ENCODE results near the gene SUN2.

Gene SUN2

DNA sequence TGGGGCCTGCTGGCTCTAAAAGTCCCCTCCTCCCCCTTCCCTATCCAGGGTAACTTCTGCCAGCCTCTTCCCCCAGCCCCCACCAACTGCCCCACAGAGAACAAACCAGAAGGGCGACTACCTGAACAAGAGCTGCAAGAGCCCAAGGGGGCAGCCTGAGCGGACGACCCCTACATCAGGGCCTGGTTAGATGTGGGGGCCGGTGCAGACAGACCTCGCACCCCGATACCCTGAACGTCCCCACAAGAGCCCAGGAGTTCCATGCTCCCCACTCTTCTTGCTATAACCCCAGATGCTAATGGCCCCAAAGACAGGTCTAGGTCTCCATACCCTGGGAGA, 20.7 kb downstream of the SUN2 start:
- no peak for DNase-seq (ENCODE audit: low read depth)

DNA sequence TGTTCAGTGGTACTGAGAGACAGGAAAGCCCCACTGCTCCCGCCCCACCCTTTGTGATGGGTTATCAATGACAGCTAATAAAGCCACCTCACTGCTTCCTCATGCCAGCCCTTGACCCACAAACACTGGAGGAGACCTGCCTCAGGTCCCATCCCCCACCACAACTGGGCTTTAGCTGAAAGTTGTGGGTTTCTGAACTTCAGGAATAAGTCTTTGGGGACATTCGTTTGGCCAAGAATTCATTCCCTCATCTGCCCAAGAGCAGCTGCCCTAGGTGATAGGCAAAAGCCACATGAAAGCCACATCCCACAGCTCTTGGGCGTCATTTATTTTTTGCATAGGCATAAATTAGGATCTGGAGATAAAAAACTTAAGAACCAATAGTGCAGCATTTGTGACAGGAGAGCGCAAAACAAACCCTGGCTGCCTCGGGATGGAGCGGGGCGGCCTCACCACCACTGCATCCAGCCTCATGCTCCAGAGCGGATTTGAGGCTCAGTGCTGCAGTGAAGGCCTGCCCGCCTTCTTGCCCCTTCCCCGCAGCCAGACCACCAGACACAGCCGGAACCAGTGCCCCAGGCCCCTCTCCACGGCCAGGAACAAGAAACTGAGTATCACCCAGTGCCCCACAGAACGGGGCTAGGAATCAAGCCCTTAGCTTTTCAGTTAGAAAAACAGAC, 21.2 kb downstream of the SUN2 start:
- no peak for DNase-seq (ENCODE audit: low read depth)

GRCh38 chr22:38733724-38734381, 21.9 kb downstream of the SUN2 start:
- DNase-seq (ENCODE audit: low read depth), result no peak

DNA sequence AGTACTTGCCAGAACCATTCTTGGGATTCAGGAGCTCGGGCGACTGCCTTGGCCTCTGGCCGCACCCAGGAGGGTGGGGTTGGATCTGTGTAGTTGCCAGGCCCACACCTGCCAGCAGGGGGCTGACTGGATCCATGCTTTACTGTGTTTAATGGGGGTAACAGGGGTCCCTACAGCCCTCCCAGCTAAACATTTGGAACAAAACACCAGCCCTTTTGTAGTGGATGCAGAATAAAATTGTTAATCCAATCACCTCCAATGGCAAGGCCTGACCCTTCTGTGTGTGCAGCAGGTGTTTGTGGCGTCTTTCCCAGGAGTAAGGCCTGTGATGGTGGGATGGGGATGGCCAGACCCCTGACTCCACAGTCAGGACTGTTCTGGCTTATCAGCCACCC, 22.5 kb downstream of the SUN2 start:
- peak; percentile 29 for DNase-seq (ENCODE audit: low read depth)

- no peak for DNase-seq (ENCODE audit: low read depth)
These were observed 23.5 kb downstream of the SUN2 start for GRCh38 chr22:38732251-38732815.

DNA sequence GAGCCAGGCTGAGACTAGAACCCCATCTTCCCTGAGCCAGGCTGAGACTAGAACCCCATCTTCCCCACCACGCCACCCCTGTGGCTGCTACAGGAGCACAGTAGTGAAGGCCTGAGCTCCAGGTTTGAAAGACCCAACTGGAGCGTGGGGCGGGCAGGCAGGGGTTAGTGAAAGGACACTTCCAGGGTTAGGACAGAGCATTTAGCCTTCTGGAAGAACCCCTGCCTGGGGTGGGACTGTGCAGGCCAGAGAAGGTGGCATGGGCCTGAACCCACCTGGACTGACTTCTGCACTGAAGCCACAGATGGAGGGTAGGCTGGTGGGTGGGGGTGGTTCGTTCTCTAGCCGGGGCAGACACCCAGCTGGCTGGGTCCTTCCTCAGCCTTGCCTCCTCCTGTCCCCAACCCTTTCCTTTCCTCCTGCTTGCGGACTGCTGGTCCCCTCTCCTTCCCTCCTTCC, 24.1 kb downstream of the SUN2 start:
- DNase-seq (ENCODE audit: low read depth), result no peak

DNA sequence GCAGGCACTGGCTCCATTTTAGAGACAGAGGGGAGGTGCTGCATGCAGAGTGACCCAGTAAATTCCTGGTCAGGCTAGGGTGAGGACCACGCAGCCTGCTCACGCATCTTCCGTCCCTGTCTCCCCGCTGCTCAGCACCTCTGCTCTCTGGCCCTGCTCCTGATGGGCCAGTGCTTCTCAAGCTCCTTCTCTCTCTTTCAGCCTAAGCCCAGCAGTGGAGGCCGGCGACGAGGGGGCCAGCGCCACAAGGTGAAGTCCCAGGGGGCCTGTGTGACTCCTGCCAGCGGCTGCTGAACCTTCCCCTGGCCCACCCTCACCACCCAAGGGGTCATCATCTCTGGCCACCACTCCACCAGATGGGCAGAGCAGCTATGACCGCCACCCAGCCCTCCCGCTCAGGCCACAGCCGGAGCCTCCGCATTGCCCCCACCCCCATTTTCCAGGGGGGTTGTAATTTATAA, 25.4 kb downstream of the SUN2 start:
- no peak for DNase-seq (ENCODE audit: low read depth)

GRCh38 chr22:38729946-38730345, 25.9 kb downstream of the SUN2 start:
- DNase-seq (ENCODE audit: low read depth), result no peak

DNA sequence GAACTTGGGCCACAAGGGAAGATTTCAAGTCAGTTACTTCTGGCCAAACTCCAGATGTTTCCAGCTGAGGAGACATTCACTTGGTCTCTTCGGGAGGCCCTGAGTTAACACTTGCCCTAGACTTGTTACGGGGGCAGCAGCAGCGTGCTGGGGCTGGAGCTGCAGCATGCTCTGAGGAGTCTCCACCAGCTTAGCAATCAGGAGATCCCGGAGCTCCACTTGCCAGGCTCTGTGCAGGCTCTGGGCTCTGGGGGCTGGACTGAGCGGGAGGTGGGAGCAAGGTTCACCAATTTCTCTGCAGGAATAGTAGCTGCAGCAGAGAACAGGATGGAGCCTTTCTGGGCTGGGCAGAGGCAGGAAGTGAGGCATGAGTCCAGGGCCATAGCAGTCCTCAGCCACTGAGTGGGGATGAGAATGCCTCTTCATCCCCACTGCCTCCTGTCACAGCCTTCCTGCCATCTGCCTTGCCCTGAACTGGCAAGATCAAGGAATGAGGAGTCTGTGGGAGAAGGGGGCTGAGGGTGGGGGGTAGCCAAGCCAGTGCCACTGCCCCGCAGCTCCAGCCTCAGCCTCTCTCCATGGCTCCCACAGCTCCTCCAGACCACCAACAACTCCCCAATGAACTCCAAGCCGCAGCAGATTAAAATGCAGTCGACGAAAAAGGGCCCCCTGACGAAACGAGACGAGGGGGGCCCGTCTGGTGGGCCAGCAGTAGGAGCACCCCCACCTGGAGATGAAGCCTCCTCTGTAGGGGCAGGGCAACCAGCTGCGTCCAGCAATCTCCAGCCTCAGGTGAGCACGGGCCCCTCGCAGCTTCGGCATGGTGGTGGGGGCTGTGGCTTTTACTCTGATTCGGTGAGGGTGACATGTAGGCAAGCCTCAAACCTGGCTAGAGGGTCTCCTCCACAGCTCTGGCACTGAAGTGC, 26.7 kb downstream of the SUN2 start:
- DNase-seq (ENCODE audit: low read depth), result no peak

GRCh38 chr22:38727530-38728451, 28.0 kb downstream of the SUN2 start:
- no peak for DNase-seq (ENCODE audit: low read depth)

- DNase-seq (ENCODE audit: low read depth), result no peak
These were observed 28.7 kb downstream of the SUN2 start for GRCh38 chr22:38727123-38727522.

DNA sequence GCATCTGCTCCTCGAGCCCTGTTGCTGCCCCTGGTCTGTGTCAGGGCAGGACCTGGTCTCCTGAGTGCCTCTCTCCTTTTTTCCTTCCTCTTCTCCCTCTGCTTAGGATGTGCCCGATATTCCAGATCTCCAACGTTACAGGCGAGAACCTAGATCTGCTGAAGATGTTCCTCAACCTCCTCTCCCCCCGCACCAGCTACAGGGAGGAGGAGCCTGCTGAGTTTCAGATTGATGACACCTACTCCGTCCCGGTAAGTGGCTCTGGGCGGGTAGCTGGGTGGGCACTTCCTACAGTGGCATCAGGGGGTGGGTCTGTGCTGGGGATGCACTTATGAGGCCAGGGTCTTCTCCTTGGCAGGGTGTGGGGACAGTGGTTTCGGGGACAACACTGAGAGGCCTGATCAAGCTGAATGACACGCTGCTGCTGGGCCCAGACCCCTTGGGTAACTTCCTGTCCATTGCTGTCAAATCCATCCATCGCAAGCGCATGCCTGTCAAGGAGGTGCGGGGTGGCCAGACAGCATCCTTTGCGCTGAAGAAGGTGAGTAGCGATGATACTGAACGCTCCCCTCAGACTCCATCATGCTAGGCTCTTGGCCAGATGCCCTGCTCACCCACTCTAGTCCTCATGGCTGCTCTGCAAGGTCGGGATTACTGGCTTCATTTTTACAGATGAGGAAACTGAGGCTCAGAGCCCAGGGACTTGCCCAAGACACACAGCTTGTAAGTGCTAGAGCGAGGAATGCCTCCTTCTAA, 29.7 kb downstream of the SUN2 start:
- DNase-seq (ENCODE audit: low read depth), result no peak

DNA sequence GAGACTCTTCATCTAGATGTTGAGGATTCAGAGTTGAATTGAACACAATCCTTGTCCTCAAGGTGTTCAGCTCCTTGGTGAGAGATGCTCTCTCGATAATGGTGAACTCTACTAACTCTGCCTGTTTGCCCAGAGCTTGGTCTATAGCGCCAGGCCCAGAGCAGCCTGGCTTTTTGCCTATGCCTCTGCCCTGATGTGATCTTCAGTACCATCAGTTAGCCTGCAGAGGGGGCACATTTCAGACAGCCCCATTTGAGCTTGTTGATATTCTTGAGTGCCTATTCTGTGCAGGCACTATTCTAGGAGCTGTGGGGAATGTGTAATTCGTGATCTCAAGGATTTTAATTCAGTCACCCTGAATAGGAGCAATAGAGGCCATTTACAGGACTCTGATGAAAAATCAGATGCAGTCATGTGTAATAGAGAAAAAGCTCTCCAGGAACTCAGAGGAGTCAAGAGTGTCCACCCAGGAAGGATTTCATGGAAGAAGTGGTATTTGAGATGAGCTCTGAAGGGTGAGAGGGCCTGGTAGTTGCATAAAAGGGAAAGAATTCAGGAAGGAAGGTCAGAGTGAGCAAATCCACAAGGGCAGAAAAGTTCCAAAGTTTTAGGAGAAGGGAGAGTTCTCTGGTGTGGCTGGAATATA, 30.7 kb downstream of the SUN2 start:
- DNase-seq (ENCODE audit: low read depth), result no peak

DNA sequence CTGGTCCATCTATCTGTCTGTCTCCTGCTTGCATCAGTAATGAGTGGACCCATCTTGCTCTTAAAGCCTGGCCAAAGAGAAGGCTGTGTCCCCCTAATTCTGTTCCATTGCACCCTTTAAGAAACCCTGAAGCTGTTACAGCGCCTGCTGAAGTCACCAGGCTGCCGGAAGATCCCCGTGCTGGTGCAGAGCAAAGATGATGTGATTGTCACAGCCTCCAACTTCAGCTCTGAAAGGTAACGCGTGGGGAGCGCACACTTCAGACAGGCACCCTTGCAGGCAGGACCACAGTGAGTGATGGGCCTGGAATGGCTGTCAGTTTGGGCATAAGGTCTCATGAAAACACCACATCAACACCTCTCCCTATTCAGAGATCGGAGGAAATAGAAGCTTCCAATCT, 31.6 kb downstream of the SUN2 start:
- DNase-seq (ENCODE audit: low read depth), result no peak

DNA sequence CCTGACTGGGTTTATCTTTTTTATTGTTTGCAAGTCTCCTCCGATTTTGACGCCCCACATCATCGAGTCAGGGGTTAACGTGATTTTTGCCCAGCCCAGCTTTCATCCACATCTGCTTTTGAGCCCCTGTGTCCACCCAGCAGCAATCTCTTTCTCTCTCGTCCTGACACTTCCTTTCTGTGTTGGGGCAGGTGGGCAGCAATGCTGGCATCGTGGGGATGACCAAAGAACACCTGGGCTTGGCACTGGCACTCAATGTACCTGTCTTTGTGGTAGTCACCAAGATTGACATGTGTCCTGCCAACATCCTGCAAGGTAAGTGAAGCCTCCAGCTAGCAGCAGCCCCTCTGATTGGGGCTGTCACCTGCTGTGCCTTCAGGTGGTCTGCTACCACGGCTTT, 34.2 kb downstream of the SUN2 start:
- DNase-seq (ENCODE audit: low read depth), result no peak

DNA sequence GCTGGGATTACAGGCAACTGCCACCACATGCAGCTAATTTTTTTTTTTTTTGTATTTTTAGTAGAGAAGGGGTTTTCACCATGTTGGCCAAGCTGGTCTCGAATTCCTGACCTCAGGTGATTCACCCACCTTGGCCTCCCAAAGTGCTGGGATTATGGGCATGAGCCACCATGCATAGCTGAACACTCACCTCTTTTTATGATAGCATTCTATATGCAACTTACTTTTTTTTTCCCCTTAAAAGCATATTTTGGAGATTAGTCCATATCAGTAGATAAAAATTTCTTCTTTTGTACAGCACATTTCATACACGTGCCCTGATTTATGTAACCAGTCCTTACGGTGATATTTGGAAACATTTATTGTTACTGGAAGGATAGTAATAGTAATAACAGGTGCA, 35.4 kb downstream of the SUN2 start:
- no peak for DNase-seq (ENCODE audit: low read depth)

DNA sequence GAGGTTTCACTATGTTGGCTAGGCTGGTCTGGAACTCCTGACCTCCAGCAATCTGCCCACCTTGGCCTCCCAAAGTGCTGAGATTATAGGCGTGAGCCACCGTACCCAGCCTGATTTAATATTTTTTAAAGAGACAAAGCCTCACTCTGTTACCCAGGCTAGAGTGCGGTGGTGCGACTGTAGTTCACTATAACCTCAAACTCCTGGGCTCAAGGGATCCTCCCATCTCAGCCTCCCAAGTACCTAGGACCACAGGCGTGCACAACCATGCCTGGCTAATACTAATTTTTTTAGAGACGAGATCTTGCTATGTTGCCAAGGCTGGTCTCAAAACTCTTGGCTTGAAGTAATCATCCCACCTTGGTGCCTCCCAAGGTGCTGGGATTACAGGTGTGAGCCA, 36.6 kb downstream of the SUN2 start:
- no peak for DNase-seq (ENCODE audit: low read depth)

DNA sequence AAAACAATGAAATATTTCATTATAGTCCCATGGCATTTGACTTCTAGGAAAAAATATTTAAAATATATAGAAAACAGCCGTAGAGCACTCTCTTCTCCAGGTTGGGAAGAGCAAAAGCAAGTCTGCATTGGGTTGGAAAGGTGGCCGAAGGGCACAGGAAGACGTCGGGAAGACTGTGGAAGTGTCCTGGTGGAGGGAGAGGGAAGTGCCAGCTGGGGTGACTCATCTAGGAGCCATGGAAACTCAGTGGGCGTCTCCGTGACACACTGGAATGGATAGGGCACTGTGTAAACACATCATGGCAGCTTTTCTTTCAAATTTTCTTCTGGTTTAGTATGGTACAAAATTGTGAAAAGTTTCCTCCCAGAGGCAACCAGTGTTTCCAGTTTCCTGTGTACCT, 37.4 kb downstream of the SUN2 start:
- DNase-seq (ENCODE audit: low read depth), result no peak

- no peak for DNase-seq (ENCODE audit: low read depth)
These were observed 38.6 kb downstream of the SUN2 start for GRCh38 chr22:38717244-38717643.

DNA sequence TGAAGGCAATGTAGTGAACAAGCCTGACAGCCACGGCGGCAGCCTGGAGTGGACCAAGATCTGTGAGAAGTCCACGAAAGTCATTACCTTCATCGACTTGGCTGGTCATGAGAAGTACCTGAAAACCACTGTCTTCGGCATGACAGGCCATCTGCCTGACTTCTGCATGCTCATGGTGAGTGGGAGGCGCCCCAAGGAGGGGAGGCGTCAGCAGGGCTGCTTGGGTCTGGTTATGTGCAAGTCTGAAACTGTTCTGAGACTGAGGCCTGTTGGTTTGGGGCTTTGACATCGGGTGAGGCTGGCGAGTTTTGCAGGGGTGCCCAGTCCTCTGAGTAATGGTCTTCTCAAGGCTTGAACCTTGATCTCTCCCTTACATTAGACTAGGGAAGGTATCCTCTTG, 39.0 kb downstream of the SUN2 start:
- DNase-seq (ENCODE audit: low read depth), result no peak
